K562 (cell line): ENCODE measurements around the gene CHCHD5. TPM values are rescaled to one million over a fixed set of nuclear protein-coding genes. Genes with fewer than 3 reads are reported as not detected.

ENCODE experiments used
- IFI16 ChIP-seq: fragments of 250-450 bp; sonication (Bioruptor Pico); IDR thresholded peaks from 2 replicates; pipeline ENCODE4 v2.1.2; 2022; ENCODE audit warnings: mild to moderate bottlenecking, inconsistent platforms
- KDM5B ChIP-seq: fragments of 200-600 bp; sonication (generic); IDR thresholded peaks from 2 replicates; pipeline ENCODE4 v1.6.1; 2012; ENCODE audit warnings: low read depth, mild to moderate bottlenecking, moderate library complexity, low read length, control low read depth, inconsistent platforms; ENCODE audit not compliant: insufficient replicate concordance
- KLF16 ChIP-seq: IDR thresholded peaks from 2 replicates; pipeline ENCODE4 v1.6.1; 2016; ENCODE audit warnings: antibody characterized with exemption
- MIER1 ChIP-seq: fragments of 450-650 bp; IDR thresholded peaks from 2 replicates; pipeline ENCODE4 v1.6.1; 2016; ENCODE audit warnings: antibody characterized with exemption, mild to moderate bottlenecking, low read depth
- POLR2AphosphoS5 ChIP-seq: IDR thresholded peaks from 2 replicates; pipeline ENCODE4 v1.6.1; 2011; ENCODE audit warnings: mild to moderate bottlenecking, low read depth, low read length, moderate library complexity; ENCODE audit not compliant: control insufficient read depth, insufficient read depth
- POLR2H ChIP-seq: IDR thresholded peaks from 2 replicates; pipeline ENCODE4 v1.6.1; 2016; ENCODE audit warnings: missing genetic modification characterization, low read depth, mild to moderate bottlenecking, control low read depth, missing compliant biosample characterization, moderate library complexity
- PRPF4 ChIP-seq: fragments of 200-400 bp; formaldehyde crosslinking; IDR thresholded peaks from one replicate; pipeline ENCODE4 v1.6.1; 2017; ENCODE audit warnings: low read length, low read depth, mild to moderate bottlenecking; ENCODE audit not compliant: insufficient read depth, poor library complexity, severe bottlenecking
- SIX5 ChIP-seq, 2 experiments: IDR thresholded peaks; 2 replicates each; pipeline ENCODE4 v1.6.1; 2011; ENCODE audit warnings: low read length in 2 of 2, borderline replicate concordance in 1 of 2, low read depth in 1 of 2, mild to moderate bottlenecking in 1 of 2, moderate library complexity in 1 of 2; ENCODE audit not compliant: insufficient read depth in 1 of 2
- ZC3H8 ChIP-seq: fragments of 450-650 bp; IDR thresholded peaks from 2 replicates; pipeline ENCODE4 v1.6.1; 2017
- ZNF282 ChIP-seq: sonication (generic); formaldehyde crosslinking; IDR thresholded peaks from 2 replicates; pipeline ENCODE4 v1.8.1; 2023; ENCODE audit warnings: missing genetic modification reagents
- ZNF584 ChIP-seq: fragments of 200-800 bp; sonication (Bioruptor generic); IDR thresholded peaks from 2 replicates; pipeline ENCODE4 v1.6.1; 2016; ENCODE audit warnings: low read depth, mild to moderate bottlenecking, missing genetic modification characterization, missing compliant biosample characterization
- polyA plus RNA-seq, 8 experiments: library from polyadenylated mRNA; depleted of rRNA in 4 of 8; stranded (reverse) in 5 of 8; unstranded in 3 of 8; fragments of >200 nt; fragmentation: Nextera tagmentation in 2 of 8; fragmentation: Illumina TruSeq in 1 of 8; extraction: Ambion mirVana in 2 of 8; extraction: Trizol in 1 of 8; gene quantifications; 2 replicates each; pipeline versions ENCODE4 v1.2.1 to v1.2.3, GENCODE V29; 2011 to 2014; ENCODE audit warnings: inconsistent platforms in 1 of 8, missing spikeins in 1 of 8
- total RNA-seq, 7 experiments: library from RNA; depleted of rRNA in 6 of 7; stranded (reverse); fragments of >200 nt in 6 of 7; fragmentation: Illumina TruSeq in 2 of 7; extraction: Trizol in 2 of 7; gene quantifications; 2 replicates each; pipeline versions ENCODE4 v1.2.1 to v1.2.3, GENCODE V29; 2011 to 2021; ENCODE audit warnings: low replicate concordance in 1 of 7
- TF ChIP-seq, protein P1 (sequence below): fragments of 250-450 bp; sonication (Bioruptor Pico); IDR thresholded peaks from 2 replicates; pipeline ENCODE4 v1.8.0; 2022; ENCODE audit warnings: inconsistent platforms, mild to moderate bottlenecking, moderate library complexity, borderline replicate concordance
- TF ChIP-seq, protein P2 (sequence below), 2 experiments: fragments of 450-650 bp; conservative IDR thresholded peaks; 2 replicates each; pipeline ENCODE4 v1.6.1; 2017; ENCODE audit warnings: mild to moderate bottlenecking in 2 of 2, moderate library complexity in 2 of 2
- TF ChIP-seq, protein P3 (sequence below): fragments of 250-450 bp; sonication (Bioruptor Pico); IDR thresholded peaks from 2 replicates; pipeline ENCODE4 v1.8.0; 2022; ENCODE audit warnings: moderate library complexity, mild to moderate bottlenecking, inconsistent platforms
- TF ChIP-seq, protein P4 (sequence below): fragments of 450-650 bp; formaldehyde crosslinking; IDR thresholded peaks from 2 replicates; pipeline ENCODE4 v1.4.0; 2020; ENCODE audit warnings: mild to moderate bottlenecking

Gene CHCHD5
- total and polyA plus RNA-seq, 9 of the 15 experiments (the other 6 are each of a cell fraction or from before 2014, with no cell fraction given) = 7.4 to 79.3 (median 33.4) TPM

DNA sequence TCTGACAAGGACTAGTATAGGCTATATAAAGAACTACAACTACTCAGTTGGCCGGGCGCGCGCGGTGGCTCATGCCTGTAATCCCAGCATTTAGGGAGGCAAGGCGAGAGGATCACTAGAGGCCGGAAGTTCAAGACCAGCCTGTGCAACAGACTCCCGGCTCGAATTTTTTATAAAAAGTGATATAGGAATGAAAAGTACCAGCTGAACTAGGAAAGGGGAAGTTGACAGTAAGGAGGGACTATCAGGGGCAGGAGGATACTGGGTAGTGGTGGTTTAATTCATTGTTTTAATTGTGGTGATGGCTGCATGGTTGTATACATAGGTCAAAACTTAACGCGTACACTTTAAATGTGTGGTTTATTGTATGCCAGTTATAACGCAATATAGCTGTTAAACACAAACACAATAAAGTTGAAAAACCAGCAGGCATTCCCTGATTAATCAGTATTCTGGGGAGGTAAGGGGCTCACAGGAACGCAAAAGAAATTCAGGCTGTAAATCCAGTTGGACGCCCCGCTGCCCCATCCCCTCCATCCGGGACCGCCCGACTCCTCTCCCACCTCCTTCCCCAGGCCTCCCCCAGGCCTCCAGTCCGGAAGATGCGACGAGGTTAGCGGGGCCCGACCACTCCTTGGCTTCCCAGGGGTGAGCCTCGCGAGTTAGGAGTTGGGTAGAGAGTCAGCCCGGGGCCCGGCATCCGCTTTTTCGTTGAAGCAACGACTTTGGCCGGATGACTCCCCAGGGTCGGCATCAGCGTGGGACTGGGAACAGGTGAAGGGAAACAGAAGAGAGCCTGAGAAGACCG is 42.9 kb upstream of the CHCHD5 start (continued):
- TF ChIP-seq ZNF584 (CRISPR knock-in tag) (no peak), ZC3H8 (peak; percentile 35; the same call in 1 of the 2 replicates), PRPF4 (no peak), KDM5B (peak; percentile 69), MIER1 (peak; percentile 66), KLF16 (0 out of 2 replicates have a peak, but pooled peaks have one; percentile 6), POLR2H (peak; percentile 97), POLR2AphosphoS5 (peak; percentile 43; the same call in 1 of the 2 replicates), ZNF282 (CRISPR knock-in tag) (no peak), IFI16 (CRISPR knock-in tag) (no peak), SIX5 (IDR thresholded peaks at IDR 0.05; ENCODE audit: borderline replicate concordance in 1 of 2, insufficient read depth in 1 of 2, low read depth in 1 of 2, low read length in 2 of 2) (0 out of 4 replicates have a peak, but pooled peaks of 1 of the 2 experiments have one; percentile 4)
- TF ChIP-seq, protein P1, sequence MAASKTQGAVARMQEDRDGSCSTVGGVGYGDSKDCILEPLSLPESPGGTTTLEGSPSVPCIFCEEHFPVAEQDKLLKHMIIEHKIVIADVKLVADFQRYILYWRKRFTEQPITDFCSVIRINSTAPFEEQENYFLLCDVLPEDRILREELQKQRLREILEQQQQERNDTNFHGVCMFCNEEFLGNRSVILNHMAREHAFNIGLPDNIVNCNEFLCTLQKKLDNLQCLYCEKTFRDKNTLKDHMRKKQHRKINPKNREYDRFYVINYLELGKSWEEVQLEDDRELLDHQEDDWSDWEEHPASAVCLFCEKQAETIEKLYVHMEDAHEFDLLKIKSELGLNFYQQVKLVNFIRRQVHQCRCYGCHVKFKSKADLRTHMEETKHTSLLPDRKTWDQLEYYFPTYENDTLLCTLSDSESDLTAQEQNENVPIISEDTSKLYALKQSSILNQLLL (CRISPR knock-in tag) = no peak
- TF ChIP-seq, protein P2, sequence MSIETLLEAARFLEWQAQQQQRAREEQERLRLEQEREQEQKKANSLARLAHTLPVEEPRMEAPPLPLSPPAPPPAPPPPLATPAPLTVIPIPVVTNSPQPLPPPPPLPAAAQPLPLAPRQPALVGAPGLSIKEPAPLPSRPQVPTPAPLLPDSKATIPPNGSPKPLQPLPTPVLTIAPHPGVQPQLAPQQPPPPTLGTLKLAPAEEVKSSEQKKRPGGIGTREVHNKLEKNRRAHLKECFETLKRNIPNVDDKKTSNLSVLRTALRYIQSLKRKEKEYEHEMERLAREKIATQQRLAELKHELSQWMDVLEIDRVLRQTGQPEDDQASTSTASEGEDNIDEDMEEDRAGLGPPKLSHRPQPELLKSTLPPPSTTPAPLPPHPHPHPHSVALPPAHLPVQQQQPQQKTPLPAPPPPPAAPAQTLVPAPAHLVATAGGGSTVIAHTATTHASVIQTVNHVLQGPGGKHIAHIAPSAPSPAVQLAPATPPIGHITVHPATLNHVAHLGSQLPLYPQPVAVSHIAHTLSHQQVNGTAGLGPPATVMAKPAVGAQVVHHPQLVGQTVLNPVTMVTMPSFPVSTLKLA (conservative IDR thresholded peaks at IDR 0.05) = no peak
- TF ChIP-seq, protein P3, sequence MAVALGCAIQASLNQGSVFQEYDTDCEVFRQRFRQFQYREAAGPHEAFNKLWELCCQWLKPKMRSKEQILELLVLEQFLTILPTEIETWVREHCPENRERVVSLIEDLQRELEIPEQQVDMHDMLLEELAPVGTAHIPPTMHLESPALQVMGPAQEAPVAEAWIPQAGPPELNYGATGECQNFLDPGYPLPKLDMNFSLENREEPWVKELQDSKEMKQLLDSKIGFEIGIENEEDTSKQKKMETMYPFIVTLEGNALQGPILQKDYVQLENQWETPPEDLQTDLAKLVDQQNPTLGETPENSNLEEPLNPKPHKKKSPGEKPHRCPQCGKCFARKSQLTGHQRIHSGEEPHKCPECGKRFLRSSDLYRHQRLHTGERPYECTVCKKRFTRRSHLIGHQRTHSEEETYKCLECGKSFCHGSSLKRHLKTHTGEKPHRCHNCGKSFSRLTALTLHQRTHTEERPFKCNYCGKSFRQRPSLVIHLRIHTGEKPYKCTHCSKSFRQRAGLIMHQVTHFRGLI (CRISPR knock-in tag) = no peak
- TF ChIP-seq, protein P4, sequence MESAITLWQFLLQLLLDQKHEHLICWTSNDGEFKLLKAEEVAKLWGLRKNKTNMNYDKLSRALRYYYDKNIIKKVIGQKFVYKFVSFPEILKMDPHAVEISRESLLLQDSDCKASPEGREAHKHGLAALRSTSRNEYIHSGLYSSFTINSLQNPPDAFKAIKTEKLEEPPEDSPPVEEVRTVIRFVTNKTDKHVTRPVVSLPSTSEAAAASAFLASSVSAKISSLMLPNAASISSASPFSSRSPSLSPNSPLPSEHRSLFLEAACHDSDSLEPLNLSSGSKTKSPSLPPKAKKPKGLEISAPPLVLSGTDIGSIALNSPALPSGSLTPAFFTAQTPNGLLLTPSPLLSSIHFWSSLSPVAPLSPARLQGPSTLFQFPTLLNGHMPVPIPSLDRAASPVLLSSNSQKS (CRISPR knock-in tag) = no peak
